GM21576 (cell line): ENCODE data around the gene CLEC19A.

Experiments
- ATAC-seq: cut with Tn5 transposase; IDR thresholded peaks from one replicate; pipeline ENCODE4 v1.9.1; 2021; ENCODE audit warnings: mild to moderate bottlenecking, moderate library complexity; ENCODE audit not compliant: unreplicated experiment

Gene CLEC19A

DNA sequence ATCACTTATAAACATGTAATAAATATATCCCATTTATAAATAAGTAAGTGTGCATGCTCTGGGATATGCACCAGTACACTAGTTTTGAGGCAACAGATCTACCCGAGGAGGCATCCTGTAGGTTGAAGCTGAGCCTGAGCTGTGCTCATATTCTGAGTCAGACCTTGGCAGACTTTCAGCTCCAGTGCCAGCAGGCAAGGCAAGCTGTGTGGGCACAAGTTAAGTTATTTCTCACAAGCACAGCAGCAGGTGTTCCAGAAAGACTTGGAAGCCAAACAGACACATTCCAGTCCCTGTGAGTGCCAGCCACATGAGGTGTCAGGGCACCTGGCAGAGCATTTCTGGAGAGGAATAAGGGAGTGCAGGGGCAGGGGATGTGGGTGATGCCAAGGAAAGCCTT is 1.3 kb upstream of the CLEC19A start:
- no peak for ATAC-seq

DNA sequence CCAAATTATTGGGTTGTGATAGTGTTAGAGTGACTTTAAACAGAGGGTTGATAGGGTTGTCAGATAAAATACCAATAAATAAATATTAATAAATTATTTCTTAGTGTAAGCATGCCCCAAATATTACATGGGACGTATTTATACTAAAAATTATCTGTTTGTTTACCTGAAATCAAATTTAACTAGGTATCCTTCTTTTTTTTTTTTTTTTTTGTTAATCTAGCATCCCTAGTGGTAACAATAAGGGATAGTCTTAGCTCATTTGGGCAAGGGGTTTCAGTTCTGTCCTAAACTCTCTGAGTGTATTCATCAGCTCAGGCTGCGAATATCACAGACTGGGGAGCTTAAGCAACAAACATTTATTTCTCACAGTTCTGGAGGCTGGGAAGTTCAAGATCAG is 1.3 kb downstream of the CLEC19A start:
- ATAC-seq: no peak

DNA sequence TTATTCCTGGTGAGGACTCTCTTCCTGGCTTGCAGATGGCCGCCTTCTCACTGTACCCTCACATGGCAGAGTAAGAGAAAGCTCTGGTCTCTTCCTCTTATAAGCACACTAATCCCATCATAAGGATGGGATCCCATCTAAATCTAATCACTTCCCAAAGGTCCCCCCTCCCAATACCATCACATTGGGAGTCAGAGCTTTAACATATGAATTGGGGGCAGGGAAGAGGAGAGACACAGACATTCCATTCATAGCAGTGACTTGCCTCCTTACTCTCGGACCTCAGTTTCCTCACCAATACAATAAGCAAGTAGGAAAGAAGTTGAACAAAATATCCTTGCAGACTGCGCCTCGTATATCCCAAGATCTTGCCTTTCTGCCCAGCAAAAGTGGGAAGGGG is 1.7 kb downstream of the CLEC19A start:
- no peak for ATAC-seq

DNA sequence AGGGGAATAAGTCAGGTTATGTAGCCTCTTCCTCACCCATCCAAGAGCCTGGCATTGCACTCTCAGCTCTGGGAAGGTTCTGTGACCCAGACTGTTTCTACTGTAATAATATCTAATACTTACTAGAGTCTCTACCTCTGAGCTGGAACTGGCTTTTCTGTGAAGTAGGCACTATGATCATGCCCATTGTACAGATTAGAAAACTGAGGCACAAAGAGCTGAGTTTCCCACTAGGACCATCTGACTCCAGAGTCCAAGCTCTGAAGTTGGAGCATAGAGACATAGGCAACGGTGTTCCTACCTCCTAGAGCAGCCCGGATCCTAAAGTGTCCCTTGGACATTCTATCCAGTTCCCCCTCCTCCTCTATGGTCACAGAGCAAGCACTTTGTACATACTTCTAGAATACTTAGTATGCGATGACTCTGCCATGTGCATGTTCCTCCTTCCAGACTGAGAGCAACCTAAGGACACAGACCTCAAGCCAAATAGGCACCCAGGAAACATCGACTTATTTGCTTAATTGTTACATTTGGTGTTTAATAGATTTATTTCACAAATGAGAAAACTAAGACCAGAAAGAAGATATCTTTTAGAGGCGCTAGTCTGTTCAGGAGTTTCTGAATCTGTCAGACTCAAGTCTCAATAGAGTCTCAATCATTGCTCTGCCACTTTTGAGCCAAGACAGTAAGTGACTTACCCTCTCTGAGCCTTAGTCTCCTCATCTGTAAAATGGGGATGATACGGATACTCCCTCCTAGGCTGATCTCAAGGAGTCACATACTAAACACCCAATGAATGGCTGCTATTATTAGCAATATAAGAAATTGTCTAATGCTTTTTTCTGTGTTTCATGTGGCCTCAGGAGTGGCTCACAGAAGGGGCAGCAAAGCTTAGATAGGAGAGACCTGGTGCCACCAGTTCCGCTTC is 3.6 kb downstream of the CLEC19A start:
- ATAC-seq: no peak

DNA sequence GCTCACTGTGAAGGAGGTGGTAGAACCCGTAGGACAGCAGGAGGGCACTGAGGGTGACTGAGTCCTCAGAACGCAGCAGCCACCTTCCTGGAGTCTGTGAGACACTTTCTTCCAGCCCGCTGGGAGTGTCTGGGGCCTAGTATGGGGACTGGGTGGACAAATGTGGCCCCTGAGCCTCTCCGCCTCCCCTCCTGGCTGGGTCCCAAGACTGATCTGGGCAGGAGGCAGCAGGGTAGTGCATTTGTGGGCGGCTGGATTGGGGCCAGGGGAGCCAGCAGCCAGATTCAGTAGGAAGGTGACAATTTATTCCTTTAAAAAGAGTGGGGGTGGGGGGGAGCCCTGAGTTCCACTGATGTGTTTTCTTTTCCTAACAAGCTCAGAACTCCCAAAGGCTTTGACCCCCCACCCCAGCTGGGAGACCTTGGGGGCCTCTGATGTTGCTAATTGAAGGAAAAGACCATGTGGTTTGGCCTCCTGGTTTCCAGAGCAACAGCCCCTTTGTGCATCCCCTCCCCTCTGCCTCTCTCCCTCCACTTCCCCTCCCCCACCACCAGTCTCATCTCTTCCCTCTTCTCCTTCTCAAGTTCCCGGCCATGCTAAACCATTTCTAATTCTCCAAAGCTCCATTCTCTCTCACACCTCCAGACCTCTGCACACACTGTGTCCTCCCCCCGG is 4.4 kb downstream of the CLEC19A start:
- no peak for ATAC-seq

DNA sequence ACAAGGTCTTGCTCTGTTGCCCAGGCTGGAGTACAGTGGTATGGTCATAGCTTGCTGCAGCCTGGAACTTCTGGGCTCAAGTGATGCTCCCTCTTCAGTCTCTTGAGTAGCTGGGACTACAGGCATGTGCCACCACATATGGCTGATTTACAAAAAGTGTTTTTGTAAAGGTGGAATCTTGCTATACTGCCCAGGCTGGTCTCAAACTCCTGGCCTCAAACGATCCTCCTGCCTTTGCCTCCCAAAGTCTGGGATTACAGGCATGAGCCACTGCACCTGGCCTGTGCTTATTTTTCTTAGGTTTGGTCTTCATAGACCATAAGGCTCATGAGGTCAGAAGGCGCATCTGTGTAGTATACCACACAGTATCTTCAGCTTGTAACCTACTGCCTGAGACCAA is 5.3 kb downstream of the CLEC19A start:
- no peak for ATAC-seq

DNA sequence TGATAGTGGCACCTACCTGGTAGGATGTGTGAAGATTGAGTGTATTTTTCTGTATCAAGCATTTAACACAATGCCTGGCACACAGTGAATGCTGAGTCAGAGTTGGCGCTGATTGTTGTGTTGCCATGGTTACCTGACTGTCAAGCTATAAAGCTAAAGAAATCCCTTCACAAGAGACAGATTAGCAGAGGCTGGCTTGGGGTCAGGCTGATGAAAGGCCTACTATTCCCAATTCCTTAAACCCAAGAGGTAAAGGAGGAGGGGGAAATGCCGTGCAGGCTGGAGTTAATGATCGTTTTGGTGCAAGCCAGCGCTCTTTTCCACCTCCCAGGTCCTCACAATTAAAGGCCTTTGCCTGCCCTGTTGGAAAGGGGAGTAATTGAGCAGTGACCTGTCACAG is 5.9 kb downstream of the CLEC19A start:
- ATAC-seq: no peak

DNA sequence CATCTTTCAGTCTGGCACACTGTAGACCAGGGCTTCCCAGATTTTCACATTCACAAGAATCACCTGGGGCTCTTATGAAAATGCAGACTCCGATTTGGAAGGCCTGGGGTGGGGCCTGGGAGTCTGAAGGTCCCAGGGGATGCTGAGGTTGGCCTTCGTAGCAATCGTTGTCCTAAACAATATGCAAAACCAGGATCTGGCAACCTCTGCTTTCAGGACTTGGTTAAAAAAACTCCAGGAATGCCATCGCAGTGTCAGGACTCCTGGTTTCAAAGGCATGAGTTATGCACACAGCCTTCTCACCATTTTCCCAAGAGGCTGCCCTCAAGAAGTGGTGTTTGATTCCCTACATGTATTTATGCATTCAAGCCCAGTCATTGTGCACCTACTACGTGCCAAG is 6.7 kb downstream of the CLEC19A start:
- no peak for ATAC-seq

DNA sequence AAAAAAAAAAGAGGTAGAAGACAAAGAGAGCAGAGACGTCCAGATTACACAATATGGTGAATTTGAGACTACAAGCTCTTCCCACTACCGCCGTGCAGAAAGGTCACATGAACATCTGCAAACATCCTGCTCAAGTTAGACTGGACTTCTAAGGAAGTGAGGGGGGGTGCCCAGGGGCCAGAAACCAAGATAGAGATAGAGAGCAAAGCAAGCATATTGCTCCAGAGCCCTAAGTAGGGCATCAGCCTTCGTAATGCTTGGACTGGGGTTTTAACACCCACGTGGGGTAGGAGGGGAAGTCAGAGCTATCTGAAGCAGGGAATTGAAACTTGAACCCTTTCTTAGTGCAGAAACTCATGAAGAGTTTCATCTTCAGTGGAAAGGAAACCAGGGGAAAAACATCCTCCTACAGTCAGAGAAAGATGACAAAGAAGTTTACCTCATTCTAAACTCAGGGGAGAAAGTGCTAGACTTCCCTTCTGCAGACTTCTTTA is 8.7 kb downstream of the CLEC19A start:
- ATAC-seq: peak; percentile 75

DNA sequence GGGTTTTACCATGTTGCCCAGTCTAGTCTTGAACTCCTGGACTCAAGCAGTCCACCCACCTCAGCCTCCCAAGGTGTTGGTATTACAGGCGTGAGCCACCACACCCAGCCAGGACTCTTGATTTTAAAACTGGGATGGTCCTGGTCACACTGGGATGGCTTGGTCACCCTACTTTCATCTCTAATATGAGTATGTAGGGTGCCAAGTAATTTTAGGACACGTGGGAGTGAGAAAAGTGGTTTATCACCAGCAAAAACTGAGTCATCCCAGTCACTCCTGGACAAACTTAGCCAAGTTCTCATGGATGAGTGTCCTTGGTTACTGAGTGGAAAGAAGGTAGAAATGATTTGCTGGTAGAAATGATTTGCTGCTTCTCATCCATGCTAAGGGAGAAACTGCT is 9.9 kb downstream of the CLEC19A start:
- no peak for ATAC-seq

DNA sequence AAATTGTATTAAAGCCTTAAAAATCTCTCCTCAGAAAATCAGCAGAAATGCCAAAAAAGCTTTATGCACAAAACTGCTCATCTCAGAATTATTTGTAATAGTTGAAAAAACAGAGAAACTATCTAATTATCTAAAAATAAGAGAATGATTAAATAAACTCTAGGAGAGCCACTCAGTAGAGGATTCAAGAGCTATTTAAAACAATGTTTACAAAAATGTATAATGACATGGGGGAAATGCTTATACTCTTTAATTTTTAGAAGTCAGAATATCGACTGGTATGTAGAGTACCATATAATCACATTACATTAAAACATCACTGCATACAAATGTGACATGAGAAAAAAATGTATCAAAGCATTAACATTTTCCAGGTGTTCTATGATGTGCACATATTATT is 11.9 kb downstream of the CLEC19A start:
- no peak for ATAC-seq

DNA sequence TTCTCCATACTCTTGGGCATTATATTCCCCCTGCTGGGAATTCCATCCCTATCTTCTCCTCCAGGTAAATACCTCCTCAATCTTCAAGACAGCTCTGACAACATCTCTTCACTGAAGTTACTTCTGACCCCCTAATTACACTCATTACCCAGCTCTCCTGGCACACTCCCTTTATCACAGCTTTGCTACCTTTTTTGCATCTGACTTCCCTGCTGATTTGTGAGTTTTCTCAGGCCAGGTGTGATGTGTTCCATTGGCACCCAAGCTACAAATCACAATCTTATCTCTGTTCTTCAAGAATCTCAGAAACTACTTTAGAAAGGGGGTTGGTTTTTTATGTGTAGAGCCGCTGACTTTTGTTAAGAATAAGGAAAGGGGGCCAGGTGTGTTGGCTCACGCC is 14.0 kb downstream of the CLEC19A start:
- ATAC-seq: no peak

DNA sequence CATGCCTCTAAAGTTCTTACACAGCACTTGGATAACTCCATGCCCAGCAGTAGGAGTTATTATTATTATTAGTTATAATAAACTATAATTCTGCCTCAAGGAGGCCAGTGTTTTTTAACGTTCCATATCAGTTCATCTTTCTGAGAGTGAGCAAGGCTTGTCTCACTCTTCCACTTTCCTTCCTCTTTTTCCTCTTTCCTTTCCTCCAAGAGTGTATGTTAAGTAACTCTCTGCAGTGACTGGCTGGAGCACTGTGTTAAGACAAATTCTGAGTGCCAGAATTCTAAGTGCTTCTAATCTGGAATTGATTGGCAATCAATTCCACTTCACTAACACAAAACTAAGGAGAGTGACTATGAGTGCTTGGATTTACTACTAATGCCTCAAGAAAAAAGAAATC is 16.4 kb downstream of the CLEC19A start:
- no peak for ATAC-seq

DNA sequence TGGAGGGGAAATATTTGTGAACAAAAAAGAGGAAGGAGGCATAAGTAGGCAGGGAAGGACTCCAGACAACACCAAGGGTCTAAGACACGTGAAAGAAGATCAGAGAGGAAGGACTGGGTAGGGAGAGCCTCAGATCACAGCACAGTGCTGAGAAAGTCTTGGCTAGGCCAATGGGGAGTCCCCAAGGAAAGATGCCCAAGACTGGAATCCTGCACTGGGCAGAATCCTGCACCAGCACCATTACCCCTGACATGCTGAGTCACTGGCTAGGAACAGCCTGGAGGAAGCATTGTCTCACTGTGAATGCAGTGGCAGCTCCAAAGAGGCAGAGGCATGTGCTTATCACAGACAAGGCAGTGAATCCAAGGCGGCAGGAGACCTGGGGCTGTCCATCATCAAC is 19.2 kb downstream of the CLEC19A start:
- ATAC-seq: no peak

DNA sequence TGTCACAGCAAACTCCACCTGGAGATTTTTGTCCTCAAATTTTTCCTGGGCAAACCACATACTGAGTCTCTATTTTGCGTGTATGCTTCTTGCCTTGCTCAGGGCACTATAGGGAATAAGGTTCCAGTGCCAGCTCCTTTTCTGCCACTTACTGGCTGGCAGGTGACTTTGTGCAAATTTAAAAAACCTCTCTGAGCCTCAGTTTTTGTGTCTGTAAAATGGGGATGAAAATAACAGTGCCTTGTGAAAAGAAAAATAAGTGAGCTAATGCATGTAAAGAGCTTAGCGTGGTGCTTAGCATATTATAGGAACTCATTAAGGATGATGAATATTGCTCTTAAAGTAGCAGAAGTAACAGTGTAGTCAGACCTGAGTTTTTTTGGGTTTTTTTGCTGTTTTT is 19.9 kb downstream of the CLEC19A start:
- ATAC-seq: no peak

DNA sequence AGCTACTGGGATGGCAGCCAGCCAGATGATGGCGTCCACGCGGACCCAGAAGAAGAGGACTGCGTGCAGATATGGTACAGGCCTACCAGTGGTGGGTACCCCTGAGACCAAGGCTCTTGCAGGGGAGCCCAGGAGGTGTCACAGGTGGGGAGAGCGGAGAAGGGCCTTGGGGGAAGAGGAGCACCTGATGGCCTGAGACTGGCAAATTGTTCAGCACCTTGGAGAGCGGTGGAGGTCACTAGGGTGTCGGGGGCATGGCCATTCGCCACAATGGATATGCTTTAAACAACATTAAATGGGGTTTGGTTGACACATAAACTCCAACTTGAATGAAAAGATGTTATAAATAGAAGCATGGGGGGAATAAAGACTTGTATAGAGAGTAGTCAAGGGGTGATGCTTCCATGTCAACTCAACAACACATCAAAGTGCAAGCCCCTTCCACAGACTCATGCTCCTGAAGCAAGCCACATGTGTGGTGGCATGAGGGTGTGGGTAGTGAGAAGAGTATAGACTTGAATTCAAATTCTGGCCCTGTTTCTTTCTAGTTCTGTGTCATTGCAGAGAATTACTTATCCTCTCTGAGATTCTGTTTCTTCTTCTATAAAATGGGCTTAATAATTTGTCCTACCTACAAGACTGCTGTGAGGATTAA is 22.2 kb downstream of the CLEC19A start:
- ATAC-seq: no peak

DNA sequence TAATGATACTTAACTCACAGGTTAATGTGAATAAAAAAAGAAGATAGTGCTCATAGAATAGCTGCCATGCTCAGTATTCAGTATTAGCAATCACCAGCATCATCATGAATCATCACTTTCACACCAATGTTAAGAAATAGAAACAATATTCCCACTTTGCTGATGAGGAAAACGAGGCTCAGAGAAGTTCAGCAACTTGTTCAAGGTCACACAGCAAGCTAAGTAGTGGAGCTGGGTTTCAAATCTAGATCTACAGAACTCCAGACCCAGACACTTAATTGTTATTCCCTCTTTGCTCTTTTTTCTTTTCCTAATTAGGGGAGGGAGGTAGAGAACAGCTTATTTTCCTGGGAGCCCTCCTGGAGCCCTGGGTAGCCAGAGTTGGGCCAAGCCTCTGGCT is 22.9 kb downstream of the CLEC19A start:
- no peak for ATAC-seq

DNA sequence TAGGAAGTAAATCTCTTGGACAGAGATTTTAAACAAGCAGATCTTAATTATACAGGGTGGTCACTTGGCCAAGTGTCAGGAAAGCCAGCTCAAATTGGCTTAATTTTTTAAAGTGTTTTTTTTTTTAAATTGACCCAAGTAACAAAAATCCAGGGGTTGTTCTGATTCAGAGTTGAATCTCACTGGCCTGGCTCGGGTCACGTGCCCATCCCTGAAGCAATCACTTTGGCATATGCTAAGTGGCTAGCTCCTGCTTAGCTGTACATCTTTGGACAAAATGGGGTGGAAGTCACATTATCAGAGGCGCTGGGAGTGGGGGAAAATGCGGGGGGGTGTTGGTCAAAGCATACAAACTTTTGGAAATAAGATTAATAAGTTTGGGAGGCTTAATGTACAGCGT is 23.6 kb downstream of the CLEC19A start:
- ATAC-seq: no peak

DNA sequence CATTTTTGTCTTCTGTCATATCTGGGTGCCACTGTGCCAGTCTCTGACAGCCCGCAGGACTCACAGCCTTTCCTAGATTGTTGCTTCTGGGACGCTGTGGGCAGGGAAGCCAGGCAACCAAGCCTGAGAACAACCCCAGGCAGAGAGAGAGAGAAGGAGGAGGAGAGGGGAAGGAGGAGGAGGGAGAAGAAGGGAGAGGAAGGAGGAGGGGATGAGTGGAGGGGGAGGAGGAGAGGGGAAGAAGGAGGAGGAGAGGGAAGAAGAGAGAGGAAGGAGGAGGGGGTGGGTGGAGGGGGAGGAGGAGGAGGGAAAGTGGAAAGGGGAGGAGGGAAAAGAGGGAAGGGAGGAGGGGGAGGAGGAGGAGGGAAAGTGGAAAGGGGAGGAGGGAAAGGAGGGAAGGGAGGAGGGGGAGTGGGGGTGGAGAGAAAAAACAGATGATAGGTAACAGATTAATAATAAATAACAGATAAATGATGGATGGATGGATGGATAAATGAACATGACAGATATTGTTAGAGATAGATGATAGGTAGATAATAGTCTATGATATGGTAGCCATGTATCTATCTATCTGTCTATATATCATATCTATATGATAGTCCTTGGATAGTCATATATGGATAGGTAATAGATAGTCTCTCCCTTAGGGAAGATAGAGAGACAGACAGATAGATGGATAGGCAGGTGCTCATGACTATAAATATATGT is 29.3 kb downstream of the CLEC19A start:
- no peak for ATAC-seq

DNA sequence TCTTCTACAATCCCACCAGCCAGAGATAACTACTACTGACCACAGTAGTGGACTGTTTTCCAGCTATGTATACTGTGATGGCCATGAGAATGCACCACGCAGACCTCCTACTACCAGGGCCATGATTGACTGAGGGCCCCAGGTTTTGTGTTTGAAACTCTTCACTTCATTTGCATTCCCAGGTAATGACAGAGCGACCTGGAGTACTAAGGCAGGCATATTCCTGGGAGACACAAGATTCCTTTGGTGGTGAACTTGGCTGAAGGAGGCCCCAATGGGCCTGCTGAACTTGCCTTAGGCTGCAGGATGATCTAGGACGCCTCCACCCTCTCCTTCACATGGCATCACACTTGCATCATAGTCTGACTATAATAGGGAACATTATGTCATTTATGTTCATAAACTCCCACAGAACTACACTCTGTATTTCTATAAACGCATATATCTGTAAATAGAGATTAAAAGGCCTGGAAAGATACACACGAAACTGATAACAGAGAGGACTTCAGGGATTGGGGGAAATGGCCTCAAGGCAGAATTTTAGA is 30.4 kb downstream of the CLEC19A start:
- ATAC-seq: no peak

DNA sequence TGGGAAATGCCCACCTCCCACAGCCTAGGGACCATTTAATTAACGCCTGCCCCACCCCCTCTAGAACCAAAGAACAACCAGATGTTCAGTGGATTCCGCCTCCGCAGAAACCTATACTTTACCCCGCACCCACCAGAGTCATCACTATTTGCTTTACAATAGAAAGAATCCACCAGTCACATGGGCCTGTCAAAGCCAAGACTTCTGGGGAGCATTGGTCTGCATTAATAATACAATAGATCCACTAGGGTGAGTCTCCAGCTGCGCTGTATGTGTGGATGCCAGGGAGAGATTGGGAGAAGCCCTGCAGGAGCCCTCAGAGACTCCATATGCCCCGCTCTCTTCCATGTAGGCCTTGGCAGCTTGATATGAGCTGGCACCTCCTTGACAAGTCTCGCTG is 31.3 kb downstream of the CLEC19A start:
- ATAC-seq: no peak
